GM21515 (cell line): Measurements from ENCODE around the gene AGBL1.

Experiments
- ATAC-seq: cut with Tn5 transposase; IDR thresholded peaks from one replicate; pipeline ENCODE4 v1.9.1; 2021; ENCODE audit not compliant: unreplicated experiment

AGBL1 gene

DNA sequence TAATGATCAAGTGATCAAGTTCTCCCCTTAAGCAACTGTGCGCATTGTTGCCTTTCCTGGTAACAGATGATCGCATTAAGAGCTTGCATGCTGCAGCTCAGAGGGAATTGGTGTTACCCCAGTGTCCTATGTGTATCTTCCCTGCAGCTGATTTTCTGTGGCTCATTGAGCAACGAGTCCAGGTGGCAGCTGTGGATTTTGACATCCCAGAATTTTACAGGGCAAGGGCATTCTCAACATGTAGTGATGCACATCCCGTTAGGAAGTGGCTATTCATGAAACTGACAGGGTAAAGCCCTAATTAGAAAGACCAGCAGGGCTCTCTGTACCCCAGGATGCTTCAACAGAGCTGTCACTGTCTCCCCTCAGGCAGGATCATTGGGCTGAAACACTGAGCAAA, 232.8 kb downstream of the AGBL1 start:
- no peak for ATAC-seq

DNA sequence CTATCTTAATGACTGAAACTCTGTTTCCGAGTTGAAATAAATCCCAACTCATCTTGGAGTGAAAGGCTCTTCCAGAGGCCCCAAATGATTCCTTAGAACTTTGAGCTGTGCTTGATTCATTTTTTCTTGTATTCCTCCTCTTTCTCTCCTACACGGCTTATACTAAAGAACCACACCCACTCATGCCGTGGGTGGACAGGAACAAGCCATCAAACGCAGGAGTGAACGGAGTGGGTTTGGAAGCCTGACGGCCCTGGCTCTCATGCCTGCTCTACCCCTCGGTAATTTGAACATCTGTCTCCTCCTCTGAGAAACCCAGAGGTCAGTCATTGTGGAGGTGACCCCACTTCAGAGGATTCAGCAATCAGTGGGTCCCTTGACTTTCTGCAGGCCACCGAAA, 236.5 kb downstream of the AGBL1 start:
- ATAC-seq = no peak

DNA sequence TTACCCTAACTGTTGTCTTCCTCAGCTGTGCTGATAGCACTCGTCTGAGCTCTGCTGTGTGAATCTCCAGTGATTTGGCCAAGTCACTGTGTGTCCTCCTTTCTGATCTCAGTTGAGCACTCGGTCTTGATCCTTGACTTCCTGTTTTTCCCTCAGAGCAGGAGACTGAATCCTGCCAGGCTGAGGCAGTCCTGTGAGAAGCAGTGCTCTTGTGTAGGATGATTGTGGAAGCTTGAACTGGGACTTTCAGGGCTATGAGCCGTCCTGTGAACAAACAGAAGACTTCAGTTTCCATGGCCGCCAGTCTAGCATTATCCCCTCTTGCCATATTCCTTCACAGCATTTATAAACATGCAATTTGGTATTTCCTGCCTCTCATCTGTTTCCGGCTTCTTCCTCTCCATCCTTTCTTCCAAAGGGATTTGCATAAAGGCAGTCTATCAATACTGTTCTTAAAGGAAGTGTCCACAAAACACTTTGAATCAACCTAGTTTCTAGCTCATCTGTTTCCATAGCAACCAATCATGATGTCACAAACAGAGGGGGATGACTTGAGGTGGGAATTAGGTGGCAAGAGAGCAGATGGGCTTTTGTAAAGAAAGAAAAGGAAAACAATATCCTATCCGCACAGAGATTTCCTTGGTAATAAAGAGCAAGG, 237.2 kb downstream of the AGBL1 start:
- no peak for ATAC-seq

DNA sequence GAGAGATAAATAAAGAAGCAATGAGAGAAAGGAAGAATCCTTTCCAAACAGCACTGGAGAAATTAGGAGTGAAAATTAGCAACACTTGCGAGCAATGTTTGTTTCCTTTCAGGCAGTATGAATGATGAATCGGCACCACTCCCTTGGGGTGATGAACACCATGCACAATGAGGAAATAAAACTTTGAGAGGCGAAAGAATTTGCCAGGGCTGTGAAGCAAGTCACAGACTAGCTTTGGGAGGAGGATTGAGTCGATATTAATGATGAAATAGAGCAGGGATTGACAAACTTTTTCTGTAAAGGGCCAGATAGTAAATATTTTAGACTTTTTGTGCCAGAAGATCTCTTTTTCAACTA, 237.7 kb downstream of the AGBL1 start:
- no peak for ATAC-seq

DNA sequence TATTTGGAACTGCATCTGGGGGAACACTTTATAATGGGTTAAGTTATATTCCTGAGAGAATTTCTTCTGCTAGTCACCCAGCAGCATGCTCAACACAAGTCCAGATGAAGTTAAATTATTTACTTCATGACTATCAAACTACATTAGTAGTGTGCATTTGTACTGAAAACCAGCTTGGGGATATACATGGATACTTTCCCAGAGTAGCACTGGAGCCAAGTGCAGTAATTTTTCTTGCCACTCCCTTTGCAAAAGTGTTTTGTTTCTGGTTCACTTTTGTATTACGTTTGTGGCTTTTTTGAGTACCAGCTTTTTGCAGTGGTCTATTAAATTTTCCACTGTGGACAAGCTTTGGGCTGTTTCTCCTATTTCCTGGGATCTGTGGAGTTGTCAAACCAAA, 243.0 kb downstream of the AGBL1 start:
- no peak for ATAC-seq

DNA sequence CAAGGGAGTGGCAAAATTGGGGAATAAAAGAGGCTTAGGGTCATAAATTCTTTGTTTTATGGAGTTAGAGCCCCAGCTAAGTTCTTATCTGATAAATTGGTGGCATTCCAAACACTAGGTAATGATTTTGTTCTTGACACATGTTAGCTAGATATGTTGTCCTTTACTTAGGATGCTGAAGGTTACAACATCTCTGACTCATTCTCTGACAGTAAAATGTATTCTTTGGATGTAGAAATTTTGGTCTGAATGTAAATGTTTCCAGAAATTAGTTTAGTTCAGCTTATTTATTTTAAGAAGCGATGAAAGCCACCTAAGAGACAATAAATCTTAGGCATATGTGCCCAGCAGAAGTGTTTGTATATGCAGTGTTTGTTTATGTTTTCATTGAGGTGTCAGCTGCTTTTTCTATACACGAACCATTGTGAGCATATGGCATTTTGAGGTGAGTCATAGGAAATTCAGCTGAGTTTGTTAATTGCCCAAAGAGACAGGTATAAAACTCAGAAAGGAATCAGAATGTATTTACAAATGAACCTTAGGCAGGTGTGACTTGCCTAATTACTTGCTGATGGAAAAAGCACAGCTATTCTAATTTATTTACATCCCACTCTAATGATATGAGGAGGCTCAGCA, 247.7 kb downstream of the AGBL1 start:
- no peak for ATAC-seq

DNA sequence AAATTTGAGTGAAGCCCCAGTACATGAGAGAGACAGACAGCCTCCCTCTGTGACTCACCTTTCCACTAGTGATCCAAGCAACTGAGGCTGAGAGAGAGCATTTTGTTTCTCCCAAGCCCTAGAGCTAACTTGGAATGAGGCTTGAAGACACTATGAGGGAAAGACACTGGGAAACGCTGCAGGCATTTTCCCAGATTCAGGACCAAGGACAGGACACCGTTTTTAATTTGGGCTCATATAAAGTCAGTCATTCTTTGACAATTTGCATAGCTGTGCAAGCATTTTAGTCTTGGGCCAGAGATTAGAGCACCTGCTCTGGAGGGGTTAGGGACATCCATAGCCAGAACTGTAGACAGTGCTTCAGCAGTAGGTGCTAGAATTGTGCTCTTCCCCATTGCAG, 249.0 kb downstream of the AGBL1 start:
- no peak for ATAC-seq

DNA sequence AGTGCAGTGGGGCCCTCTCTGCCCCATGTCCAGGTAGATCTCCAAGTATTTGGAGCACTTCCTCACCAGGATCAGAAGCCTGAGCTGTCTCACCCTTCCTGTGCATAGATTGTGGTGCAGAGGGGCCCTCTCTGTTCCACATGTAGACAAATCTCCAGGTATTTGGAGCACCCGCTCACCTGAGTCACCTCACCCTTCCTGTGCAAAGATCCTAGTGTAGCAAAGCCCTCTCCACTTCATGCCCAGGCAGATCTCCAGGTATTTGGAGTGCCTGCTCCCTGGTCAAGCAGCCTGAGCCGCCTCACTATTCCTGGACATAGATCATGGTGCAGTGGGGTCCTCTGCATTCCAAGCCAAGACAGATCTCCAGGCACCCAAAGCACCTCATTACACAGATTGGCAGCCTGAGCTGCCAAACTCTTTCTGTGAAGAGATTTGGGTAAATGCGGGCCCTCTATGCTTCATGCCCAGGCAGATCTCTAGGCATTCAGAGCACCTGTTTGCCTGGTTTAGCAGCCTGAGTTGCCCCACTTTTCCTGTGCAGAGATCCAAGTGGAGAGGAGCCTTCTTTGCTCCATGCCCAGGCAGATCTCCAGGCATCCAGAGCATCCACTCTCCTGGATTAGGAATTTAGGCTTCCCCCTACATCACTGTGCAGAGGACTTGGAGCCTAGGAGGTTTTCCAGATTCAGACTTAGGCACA, 249.8 kb downstream of the AGBL1 start:
- ATAC-seq = no peak

DNA sequence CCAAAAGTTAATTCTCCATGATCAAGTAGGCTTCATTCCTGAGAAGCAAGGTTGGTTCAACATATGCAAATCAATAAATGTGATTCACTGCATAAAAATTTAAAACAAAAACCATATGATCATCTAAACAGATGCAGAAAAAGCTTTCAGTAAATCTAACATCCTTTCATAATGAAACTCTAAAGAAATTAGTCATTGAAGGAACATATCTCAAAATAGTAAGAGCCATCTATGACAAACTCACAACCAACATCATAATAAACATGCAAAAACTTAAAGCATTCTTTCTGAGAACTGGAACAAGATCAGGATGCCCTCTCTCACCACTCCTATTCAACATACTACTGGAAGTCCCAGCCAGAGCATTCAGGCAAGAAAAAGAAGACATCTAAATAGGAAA, 254.1 kb downstream of the AGBL1 start:
- no peak for ATAC-seq

DNA sequence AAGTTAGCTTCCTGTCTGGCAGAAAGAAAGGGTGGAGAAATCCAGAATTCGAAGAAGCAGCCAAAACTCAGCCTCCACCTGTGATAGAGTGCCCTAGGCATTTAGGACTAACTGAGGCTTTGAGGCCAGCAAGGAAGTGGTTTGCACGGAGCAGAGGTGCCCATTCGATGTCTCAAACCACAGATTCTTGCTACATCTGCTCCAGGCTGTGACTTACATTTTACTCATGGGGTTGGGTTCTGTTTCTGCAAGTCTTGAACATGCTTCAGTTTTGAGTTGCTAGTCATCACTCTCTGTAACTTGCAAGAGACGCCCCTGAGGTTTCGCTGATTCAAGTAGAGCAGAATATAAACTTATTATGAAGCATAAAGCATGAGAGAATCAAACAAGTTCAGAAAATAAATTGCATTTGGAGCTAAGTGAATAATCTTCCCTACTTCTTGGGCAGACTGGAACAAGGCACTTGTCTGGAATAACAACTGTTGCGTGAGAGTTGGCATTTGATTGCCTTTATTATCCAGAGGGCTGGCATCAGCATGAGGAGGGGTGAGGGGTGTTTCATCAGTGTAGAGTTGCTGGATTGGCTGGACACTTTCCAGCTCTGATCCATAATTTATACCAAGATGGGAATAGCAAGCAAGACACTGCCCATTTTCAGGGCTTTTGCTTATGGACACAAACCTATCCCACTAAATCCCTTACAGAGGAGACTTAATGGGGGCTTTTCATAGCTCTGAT, 256.5 kb downstream of the AGBL1 start:
- ATAC-seq = no peak

DNA sequence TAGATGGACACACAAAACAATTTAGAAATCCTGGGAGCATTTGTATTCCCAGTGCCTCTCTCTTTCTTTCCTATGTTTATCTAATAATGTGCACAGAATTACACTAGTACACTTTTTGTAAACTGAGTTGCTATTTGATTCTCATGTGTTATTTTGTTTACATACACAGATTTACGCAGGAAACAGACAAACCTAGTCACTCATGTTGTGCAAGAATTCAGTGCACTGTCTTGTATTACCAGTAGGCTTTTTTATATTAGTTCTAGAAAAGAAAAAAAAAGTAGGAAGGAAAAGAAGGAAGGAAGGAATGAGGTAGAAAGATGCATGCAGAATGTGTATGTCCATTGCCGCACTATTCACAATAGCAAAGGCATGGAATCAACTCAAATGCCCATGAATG, 257.4 kb downstream of the AGBL1 start:
- no peak for ATAC-seq

DNA sequence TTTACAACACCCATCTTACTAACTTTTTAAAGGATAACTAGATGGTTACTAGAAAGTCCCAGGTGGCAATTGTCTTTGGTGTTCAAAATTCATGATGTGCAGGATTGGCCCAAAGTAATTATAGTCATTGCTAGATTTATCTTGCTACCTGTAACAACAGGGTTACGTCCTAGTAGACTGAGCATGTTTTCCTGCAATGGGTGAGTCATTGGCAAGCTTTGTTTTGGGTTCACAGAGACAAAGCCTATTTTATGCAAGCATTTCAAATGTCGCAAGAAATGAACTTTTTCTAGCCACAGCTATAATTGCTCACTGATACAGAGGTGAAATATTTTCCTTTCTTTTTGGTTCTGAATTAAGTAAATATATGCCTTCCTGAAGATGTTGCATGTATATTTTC, 267.6 kb downstream of the AGBL1 start:
- no peak for ATAC-seq

DNA sequence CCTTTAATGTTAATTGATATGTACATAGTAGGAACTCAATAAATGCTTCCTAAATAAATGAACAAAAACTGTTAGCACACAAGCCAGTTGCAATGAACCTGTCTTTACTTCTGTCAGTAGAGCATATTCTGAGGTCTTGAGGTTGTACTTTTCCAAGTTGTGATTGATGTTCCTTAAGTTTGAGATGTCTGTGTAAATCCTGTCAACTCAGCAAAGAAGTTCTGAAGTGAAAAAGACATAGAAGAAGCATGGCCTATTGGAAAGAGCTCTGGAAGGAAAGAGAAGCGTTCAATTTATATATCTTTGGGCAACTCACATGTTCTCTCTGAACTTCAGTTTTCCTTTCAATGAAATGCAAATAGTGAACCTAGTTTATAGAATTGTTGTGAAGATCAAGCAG, 269.9 kb downstream of the AGBL1 start:
- no peak for ATAC-seq

DNA sequence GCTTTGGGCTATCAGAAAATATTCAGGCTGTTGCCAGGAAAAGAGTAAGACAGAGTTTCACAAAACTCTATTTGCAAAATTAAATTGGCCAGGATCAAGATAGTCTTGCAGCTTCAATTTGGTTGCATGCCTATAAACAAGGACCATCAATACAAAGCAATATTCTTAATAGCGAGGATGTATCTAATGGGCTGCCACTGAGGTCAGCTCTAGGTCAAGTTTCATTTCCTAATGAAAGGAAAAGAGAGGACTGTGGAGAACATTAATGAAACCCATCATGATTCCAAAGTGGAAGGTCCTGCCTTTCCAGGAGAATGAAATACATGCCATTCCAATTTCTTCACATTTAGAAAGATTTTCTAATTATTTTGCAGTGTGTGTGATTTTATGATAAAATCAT, 273.5 kb downstream of the AGBL1 start:
- ATAC-seq = no peak

DNA sequence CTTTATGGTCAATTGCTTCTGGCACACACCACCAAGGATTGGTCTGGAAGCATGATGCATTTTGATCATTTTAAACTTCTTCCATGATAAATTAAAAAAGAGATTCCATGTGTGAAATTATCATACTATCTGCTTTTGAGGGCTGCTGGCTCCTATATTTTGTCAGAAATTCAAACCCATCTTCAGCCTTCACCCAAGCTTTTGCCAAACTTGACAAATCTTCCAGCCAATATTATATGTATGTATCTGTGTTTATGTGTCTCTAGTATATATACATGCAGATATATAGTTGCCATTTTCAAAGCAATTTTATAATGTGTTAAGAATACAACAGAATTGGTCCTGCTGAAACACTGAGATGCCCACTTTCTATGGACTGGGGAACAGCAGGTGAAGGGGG, 275.7 kb downstream of the AGBL1 start:
- ATAC-seq = no peak

DNA sequence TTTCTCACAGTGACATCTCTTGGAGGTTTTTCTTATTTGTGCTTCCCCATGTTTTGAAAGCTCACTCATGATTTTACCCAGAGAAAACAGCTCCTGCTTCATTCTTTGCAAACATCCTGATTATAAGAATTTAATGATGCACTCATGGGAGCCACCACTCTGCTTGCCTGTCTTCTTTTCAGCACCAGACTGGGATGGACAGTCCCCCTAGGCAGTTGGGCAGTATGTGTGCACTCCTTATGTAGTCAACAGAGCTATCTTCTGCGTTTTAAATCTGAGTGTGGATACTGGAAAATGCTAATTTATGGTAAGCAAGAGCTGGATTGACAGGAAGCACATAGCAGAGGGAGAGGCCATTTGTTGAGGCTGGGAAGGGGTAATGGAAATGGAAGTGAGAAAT, 276.1 kb downstream of the AGBL1 start:
- no peak for ATAC-seq

DNA sequence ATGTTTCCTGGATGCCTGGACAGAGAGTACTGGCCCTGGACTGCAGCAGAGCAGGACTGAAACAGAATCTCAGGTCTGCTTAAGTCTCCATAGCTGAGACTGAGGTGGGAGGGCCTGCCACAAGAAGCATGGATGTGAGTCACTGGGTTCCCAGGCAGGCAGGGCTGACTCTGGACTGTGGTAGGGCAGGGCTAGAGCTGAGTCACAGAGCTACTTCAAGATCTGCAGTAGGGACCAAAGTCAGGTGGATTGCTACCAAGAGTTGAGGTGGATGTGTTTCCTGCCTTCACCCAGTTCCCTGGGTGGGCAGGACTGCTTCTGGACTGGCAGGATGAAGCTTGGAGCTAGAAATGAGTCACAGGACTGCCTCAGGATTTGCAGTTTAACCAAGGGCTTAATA, 282.9 kb downstream of the AGBL1 start:
- ATAC-seq = no peak

DNA sequence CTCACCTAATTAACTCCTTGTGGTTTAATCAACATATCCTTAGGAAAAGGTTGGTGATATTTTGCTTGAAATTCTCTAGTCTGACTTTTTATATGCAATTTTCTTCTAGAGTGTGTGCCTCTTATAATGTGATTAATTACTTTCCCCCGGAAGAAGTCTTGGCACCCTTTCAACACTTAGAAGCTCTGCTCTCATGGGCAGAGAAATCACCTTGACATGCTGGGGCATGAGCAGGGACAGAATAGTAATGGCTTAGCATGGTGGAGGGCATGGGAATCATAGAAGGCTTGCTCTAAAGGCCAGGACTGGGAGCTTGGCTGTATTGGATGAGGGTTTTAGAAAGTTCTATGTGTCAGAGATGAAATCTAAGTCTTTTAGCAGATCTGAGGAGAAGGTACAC, 293.5 kb downstream of the AGBL1 start:
- ATAC-seq = no peak

DNA sequence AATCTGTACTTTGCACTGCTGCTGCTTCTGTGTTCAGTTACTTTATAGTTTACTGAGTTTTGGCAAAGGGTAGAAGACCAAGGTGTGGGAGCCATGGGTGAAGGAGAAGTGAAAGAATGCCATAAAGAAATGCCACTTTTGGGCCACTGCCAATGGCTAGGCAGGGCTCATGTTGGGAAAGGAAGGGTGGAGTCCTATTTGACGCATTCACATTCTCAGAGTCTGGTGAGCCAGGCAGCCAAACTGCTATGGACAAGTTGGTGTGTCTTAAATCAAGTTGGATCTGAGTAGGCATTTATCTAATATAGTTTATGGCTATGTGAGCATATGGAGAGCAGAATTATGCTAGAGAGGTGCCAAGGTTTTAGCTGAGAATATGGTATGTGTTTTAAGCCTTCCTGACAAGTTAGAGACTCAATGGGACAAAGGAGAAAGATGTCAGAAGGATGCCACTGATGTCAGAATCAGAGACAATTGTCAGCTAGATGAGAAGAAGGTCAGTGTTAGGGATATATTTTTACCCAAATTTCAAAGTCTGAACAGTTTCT, 296.1 kb downstream of the AGBL1 start:
- no peak for ATAC-seq

DNA sequence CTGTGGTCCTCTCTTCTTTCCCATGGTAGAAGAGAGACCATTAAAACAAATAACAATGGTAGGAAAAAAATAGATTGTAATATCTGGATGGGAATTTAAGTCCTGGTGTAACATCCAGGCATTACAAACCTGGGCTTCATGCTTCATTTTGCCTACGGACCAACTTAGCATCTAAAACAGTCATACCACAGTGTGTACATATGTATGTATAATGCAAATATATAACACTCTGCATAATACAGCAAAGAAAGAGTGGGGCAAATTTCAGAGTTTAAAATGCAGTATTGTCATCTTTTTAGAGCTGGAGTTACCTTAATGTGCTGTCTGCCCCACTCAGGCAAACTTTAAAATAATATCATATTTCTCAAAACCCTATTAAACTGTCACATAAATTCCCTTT, 298.2 kb downstream of the AGBL1 start:
- ATAC-seq = no peak

DNA sequence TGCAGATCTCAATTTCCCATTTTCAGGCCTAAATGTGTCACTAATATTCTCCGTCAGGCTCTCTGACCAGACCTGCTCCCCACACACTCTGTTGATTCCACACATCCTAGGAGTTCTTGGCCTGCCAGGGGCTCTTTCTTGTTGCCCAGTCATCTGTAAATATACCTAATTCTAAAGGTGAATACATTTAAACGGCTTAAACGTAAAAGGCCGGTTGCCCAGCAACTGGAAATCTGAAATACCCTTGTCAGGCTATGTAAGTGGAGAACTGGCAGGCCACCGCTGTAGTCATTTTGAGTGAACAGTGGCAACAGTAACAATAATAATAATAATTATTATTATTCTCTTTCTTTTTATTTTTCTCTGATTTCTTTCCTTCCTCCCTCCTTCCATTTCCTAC, 302.7 kb downstream of the AGBL1 start:
- no peak for ATAC-seq

DNA sequence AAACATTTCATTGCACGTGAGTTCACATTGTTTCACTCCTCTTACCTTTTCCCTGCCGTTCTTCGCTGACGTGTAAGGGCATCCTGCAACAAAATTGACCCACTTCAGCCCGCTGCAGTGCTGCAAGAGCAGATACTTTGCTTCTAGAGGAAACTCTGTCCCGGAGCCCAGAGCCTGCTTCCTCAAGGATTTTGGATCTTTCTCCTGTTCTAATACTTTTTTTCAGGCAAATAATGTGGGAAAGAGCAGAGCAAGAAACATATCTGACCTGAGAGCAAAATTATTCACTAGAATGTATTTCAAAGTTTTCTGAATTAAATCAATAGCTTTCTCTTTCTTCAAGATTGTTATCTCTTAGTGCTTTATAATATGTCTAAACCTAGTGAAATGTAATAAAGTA, 303.9 kb downstream of the AGBL1 start:
- ATAC-seq = no peak
